NCI-H2029 (cell line): ENCODE measurements around the gene MAPK8.

ENCODE experiments used
- DNase-seq: peaks from one replicate; lab custom pipeline; 2025; lab: John Stamatoyannopoulos, UW

Gene MAPK8

GRCh38 chr10:48462482-48463020, 156.1 kb downstream of the MAPK8 start:
- no peak for DNase-seq

- no peak for DNase-seq
These were observed 157.0 kb downstream of the MAPK8 start for GRCh38 chr10:48463318-48464003.

GRCh38 chr10:48464121-48464870, 157.8 kb downstream of the MAPK8 start:
- DNase-seq = no peak

- DNase-seq = no peak
These were observed 158.6 kb downstream of the MAPK8 start for GRCh38 chr10:48464871-48465736.

GRCh38 chr10:48465860-48466521, 159.5 kb downstream of the MAPK8 start:
- no peak for DNase-seq

- DNase-seq = no peak
These were observed 160.2 kb downstream of the MAPK8 start for GRCh38 chr10:48466611-48467240.

GRCh38 chr10:48467669-48468068, 161.2 kb downstream of the MAPK8 start:
- no peak for DNase-seq

GRCh38 chr10:48468130-48468790, 161.8 kb downstream of the MAPK8 start:
- DNase-seq = no peak

GRCh38 chr10:48468866-48469511, 162.5 kb downstream of the MAPK8 start:
- DNase-seq = no peak

GRCh38 chr10:48469516-48470020, 163.1 kb downstream of the MAPK8 start:
- no peak for DNase-seq

- DNase-seq = no peak
These were observed 163.8 kb downstream of the MAPK8 start for GRCh38 chr10:48470115-48470892.

- DNase-seq = no peak
These were observed 164.7 kb downstream of the MAPK8 start for GRCh38 chr10:48470893-48471805.

- no peak for DNase-seq
These were observed 166.1 kb downstream of the MAPK8 start for GRCh38 chr10:48472501-48473069.

- no peak for DNase-seq
These were observed 167.2 kb downstream of the MAPK8 start for GRCh38 chr10:48473704-48474103.

- DNase-seq = no peak
These were observed 168.4 kb downstream of the MAPK8 start for GRCh38 chr10:48474765-48475365.

- DNase-seq = no peak
These were observed 169.4 kb downstream of the MAPK8 start for GRCh38 chr10:48475943-48476278.

GRCh38 chr10:48476279-48476982, 170.0 kb downstream of the MAPK8 start:
- DNase-seq = no peak
